DMS153 (cell line): ENCODE data around the gene PPP1R15B.

Experiments
- DNase-seq: peaks from one replicate; lab custom pipeline; 2025; lab: John Stamatoyannopoulos, UW

PPP1R15B gene

GRCh38 chr1:204420039-204421004 is 8.7 kb upstream of the PPP1R15B start:
- no peak for DNase-seq

GRCh38 chr1:204419064-204419403 is 7.4 kb upstream of the PPP1R15B start:
- DNase-seq: no peak

GRCh38 chr1:204418174-204419063 is 6.8 kb upstream of the PPP1R15B start:
- DNase-seq: no peak

- no peak for DNase-seq
These were observed 5.7 kb upstream of the PPP1R15B start for GRCh38 chr1:204417074-204417997.

GRCh38 chr1:204416589-204417073 is 5.0 kb upstream of the PPP1R15B start:
- no peak for DNase-seq

GRCh38 chr1:204415351-204415750 is 3.7 kb upstream of the PPP1R15B start:
- no peak for DNase-seq

GRCh38 chr1:204414016-204414415 is 2.4 kb upstream of the PPP1R15B start:
- no peak for DNase-seq

- no peak for DNase-seq
These were observed 1.5 kb upstream of the PPP1R15B start for GRCh38 chr1:204413170-204413535.

- DNase-seq: no peak
These were observed 748 bp downstream of the PPP1R15B start for GRCh38 chr1:204410688-204411450.

GRCh38 chr1:204409836-204410687 is 1.6 kb downstream of the PPP1R15B start:
- DNase-seq: no peak

- no peak for DNase-seq
These were observed 2.5 kb downstream of the PPP1R15B start for GRCh38 chr1:204409123-204409522.

- no peak for DNase-seq
These were observed 3.0 kb downstream of the PPP1R15B start for GRCh38 chr1:204408602-204409001.

- DNase-seq: no peak
These were observed 3.5 kb downstream of the PPP1R15B start for GRCh38 chr1:204408074-204408507.

GRCh38 chr1:204407295-204407971 is 4.2 kb downstream of the PPP1R15B start:
- DNase-seq: no peak

- no peak for DNase-seq
These were observed 5.0 kb downstream of the PPP1R15B start for GRCh38 chr1:204406621-204407020.

- DNase-seq: no peak
These were observed 5.6 kb downstream of the PPP1R15B start for GRCh38 chr1:204405988-204406387.

- no peak for DNase-seq
These were observed 7.0 kb downstream of the PPP1R15B start for GRCh38 chr1:204404629-204405028.

- no peak for DNase-seq
These were observed 9.2 kb downstream of the PPP1R15B start for GRCh38 chr1:204402391-204402790.

GRCh38 chr1:204401730-204402129 is 9.9 kb downstream of the PPP1R15B start:
- no peak for DNase-seq
